ENCODE results near the gene MAP3K21. TPM values are rescaled to one million over a fixed set of nuclear protein-coding genes. Genes with fewer than 3 reads are reported as not detected.

The MAP3K21 gene
- total and polyA plus RNA-seq, 12 donors: 0.39 to 12.1 (median 6.0) TPM

DNA sequence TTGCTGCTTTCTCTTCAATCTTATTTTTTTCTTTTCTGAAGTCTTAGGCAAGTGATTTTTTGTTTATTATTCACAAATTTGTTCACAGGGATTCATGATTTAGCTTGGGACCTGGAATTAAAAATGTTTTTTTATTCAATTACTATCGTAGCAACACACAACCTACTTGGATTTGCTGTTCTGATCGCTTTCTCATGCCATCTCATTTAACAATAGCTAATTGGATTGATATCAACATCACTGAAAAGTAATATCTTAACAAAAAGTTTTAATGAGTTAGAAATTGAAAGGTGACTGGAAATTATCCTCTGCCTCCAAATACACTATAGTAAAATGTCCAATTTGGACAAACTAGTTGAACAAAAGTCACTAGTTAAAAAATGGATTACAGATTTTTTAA lies 32.4 kb downstream of the MAP3K21 start:
- no peak overlapping the region for H3K27ac ChIP-seq
- H3K4me3 ChIP-seq: no peak overlapping the region
- H3K9me3 ChIP-seq (replicated peaks in 1 of 3): no peaks in the 10 kb centered on the region
- intact Hi-C loops (cut with DNase I): no loop called here
- TF ChIP-seq POLR2A (IDR thresholded peaks at IDR 0.05): no peak
- TF ChIP-seq, protein P1, sequence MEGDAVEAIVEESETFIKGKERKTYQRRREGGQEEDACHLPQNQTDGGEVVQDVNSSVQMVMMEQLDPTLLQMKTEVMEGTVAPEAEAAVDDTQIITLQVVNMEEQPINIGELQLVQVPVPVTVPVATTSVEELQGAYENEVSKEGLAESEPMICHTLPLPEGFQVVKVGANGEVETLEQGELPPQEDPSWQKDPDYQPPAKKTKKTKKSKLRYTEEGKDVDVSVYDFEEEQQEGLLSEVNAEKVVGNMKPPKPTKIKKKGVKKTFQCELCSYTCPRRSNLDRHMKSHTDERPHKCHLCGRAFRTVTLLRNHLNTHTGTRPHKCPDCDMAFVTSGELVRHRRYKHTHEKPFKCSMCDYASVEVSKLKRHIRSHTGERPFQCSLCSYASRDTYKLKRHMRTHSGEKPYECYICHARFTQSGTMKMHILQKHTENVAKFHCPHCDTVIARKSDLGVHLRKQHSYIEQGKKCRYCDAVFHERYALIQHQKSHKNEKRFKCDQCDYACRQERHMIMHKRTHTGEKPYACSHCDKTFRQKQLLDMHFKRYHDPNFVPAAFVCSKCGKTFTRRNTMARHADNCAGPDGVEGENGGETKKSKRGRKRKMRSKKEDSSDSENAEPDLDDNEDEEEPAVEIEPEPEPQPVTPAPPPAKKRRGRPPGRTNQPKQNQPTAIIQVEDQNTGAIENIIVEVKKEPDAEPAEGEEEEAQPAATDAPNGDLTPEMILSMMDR (IDR thresholded peaks at IDR 0.05): no peak
- H3K36me3 ChIP-seq (replicated peaks in 1 of 2): no peaks in the 10 kb centered on the region
- DNase-seq: no peak
- no peaks in the 10 kb centered on the region for H3K27me3 ChIP-seq
- WGBS, 4 donors: 92 to 98% (median 95%) methylated on average over 2 of the region's 2 CpGs
- H3K4me1 ChIP-seq (replicated peaks in 1 of 2): no peaks in the 10 kb centered on the region

DNA sequence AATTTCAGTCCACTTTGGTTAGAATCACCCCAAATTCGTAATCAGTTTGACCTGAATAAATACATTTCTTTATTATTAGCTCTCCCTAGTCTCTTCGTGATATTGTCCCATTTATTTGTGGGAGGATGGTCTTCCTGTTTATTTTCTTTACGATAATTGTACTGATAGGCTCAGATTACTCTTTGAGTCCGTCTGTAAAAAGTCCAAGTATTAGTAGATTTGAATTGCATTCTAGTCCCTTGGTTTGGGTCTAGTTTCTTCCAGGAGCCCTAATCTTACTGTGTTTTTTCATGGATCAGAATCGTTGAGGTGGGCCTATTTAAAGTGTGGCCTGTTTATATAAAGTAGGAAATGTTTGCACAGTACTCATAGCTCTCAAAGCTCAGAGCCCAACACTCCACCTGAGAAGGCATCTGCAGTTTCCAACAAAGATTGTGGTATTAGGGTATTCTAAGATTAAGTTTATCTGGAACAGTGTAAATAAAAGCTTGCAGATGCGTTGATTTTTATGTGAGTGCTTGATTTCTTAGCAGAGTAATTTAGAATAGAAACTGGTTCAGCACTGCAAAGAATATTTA lies 33.1 kb downstream of the MAP3K21 start:
- intact Hi-C loops (cut with DNase I): no loop called here
- Histone ChIP-seq H3K4me3 (no peak overlapping the region), H3K4me1 (replicated peaks in 1 of 2) (no peaks in the 10 kb centered on the region), H3K27ac (no peak overlapping the region), H3K9me3 (replicated peaks in 1 of 3) (no peaks in the 10 kb centered on the region), H3K27me3 (no peaks in the 10 kb centered on the region), H3K36me3 (replicated peaks in 1 of 2) (no peaks in the 10 kb centered on the region)
- 77 to 84% (median 82%) methylated on average over 6 of the region's 6 CpGs for WGBS, 4 donors
- no peak for DNase-seq
- TF ChIP-seq, protein P1 (IDR thresholded peaks at IDR 0.05): no peak
- TF ChIP-seq POLR2A (IDR thresholded peaks at IDR 0.05): no peak

DNA sequence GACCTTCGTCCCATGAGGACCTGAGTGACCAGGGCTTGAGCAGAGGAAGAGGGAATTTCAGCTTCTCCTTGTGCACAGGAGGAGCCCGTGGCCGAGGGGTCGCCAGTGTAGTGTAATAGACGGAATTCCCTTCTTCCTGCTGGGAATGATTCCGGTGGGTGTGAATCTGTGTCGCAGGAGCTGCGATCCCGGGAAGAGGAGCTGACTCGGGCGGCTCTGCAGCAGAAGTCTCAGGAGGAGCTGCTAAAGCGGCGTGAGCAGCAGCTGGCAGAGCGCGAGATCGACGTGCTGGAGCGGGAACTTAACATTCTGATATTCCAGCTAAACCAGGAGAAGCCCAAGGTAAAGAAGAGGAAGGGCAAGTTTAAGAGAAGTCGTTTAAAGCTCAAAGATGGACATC lies 34.4 kb downstream of the MAP3K21 start:
- no peak for TF ChIP-seq POLR2A (IDR thresholded peaks at IDR 0.05)
- TF ChIP-seq, protein P1 (IDR thresholded peaks at IDR 0.05): no peak
- Histone ChIP-seq H3K9me3 (replicated peaks in 1 of 3) (no peaks in the 10 kb centered on the region), H3K4me1 (replicated peaks in 1 of 2) (peaks cover 6 to 7% of the 10 kb centered on the region in 2 donors), H3K27me3 (no peaks in the 10 kb centered on the region), H3K36me3 (replicated peaks in 1 of 2) (no peaks in the 10 kb centered on the region), H3K4me3 (no peak overlapping the region), H3K27ac (no peak overlapping the region)
- no peak for DNase-seq
- WGBS, 4 donors: 71 to 87% (median 81%) methylated on average over 19 of the region's 19 CpGs
- intact Hi-C loops (cut with DNase I): no loop called here

DNA sequence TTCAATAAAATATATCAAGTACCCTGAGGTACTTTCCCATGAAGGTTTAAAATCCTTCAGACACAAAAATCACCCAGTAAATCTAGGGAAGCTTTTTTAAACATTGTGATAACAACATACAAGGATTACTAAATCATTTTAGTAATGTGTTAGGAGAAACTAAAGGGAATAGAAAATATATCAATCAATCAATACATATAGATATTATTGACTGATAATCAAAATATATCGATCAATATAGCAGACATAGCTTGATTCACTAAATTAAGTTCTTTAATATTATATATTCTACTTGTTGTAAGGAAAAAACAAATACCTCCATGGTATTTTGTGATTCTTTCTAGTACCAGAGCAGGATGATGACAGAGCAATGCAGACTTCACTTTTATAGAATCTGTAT lies 35.2 kb downstream of the MAP3K21 start:
- H3K9me3 ChIP-seq (replicated peaks in 1 of 3): no peaks in the 10 kb centered on the region
- H3K27ac ChIP-seq: no peak overlapping the region
- H3K4me3 ChIP-seq: no peak overlapping the region
- no peaks in the 10 kb centered on the region for H3K27me3 ChIP-seq
- 83 to 91% (median 88%) methylated on average over 1 of the region's 1 CpG for WGBS, 4 donors
- H3K4me1 ChIP-seq (replicated peaks in 1 of 2): peaks cover 12 to 15% of the 10 kb centered on the region in 2 donors
- TF ChIP-seq POLR2A (IDR thresholded peaks at IDR 0.05): no peak
- TF ChIP-seq, protein P1 (IDR thresholded peaks at IDR 0.05): no peak
- intact Hi-C loops (cut with DNase I): no loop called here
- no peak for DNase-seq
- H3K36me3 ChIP-seq (replicated peaks in 1 of 2): no peaks in the 10 kb centered on the region

Measured in adrenal gland (tissue), 12 donors.